GM10266 (cell line): ENCODE results near the gene IGSF1.

ENCODE experiments used
- DNase-seq: peaks from one replicate; pipeline ENCODE4 v3.0.0; 2012; ENCODE audit errors: extremely low spot score
- CTCF ChIP-seq: IDR thresholded peaks from 2 replicates; pipeline ENCODE4 v1.5.1; 2012; ENCODE audit warnings: mild to moderate bottlenecking, low read depth; ENCODE audit not compliant: control insufficient read depth, insufficient read depth; ENCODE audit errors: missing control alignments

Gene IGSF1

DNA sequence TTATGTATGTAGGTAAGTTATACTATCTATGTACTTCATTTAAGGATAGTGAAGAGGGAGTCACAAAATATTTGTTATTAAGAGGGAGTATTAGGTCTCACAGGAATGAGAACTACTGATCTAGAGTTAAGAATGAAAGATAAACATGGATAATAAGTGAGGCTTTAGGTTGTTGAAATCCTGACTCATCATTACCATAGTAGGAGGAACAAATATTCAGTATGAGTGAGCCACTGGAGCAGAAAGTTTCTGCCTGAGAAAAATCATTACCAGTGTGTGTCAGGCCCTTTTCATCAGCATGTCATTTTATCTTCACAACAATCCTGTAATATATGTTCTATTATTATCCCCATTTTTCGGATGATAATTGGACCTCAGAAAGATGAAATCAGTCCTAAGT lies 27.2 kb upstream of the IGSF1 start:
- TF ChIP-seq CTCF: no peak
- DNase-seq: no peak

GRCh38 chrX:131308980-131309379 lies 19.9 kb upstream of the IGSF1 start:
- no peak for DNase-seq
- TF ChIP-seq CTCF: no peak

DNA sequence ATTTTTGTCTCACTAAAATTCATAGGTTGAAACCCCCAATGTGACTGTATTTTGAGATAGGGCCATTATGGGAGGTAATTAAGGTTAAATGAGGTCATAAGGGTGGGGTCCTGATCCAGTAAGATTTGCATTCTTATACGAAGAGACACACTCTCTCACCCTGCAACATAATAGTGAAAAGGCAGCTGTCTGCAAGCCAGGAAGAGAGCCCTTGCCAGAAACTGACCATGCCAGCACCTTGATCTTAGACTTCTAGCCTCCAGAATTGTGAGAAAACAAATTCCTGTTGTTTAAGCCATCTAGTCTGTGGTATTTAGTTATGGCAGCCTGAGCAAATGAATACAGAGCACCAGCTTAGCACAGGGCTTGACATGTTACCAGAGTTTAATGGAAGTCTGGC lies 17.5 kb upstream of the IGSF1 start:
- no peak for TF ChIP-seq CTCF
- no peak for DNase-seq

- DNase-seq: no peak
- no peak for TF ChIP-seq CTCF
Observed at GRCh38 chrX:131305926-131306325, 16.8 kb upstream of the IGSF1 start.

- no peak for TF ChIP-seq CTCF
- DNase-seq: no peak
Observed at GRCh38 chrX:131302701-131303100, 13.6 kb upstream of the IGSF1 start.

DNA sequence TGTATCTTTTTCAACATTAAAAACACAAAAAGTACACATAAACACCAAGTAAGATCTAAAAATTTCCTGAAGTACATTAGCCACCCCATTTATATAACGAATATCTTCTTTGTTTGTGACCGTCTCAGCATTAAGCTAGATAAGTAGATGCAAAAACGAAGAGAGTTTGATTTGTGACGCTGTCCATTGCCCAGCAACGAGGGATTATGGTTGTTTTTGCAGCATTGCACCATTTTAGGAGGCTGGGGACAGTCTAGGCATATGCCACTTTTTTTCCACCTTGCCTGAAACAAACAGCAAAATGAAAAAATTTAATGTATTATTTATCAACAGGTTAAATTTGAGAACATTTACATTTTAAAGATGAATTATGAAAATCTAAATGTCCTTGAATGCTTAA lies 12.0 kb upstream of the IGSF1 start:
- TF ChIP-seq CTCF: no peak
- DNase-seq: no peak

DNA sequence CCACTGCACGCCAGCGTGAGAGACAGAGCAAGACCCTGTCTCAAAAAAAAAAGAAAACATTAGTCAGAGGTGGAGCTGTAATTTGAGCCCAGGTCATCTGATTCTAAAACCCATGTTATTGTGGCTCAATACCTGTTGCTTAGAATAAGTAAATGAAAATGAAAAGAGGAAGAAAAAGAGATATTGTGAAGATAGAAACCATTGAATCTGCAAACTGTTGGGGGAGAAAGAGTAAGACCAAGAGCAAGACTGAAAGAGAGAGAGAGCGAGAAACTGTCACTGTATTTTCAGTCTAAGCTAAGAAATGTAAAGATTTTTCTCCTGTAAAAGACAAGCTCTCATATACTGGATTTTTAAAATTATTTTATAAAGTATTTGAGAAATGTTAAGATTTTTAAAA lies 9.7 kb upstream of the IGSF1 start:
- DNase-seq: no peak
- no peak for TF ChIP-seq CTCF
